HepG2 (cell line): ENCODE measurements around the gene NATD1. TPM values are rescaled to one million over a fixed set of nuclear protein-coding genes. Genes with fewer than 3 reads are reported as not detected.

ENCODE experiments used
- AFF4 ChIP-seq: sonication (generic); formaldehyde crosslinking; IDR thresholded peaks from 2 replicates; pipeline ENCODE4 v1.4.0; 2020; ENCODE audit warnings: missing genetic modification reagents
- ATF5 ChIP-seq: sonication (generic); formaldehyde crosslinking; IDR thresholded peaks from 2 replicates; pipeline ENCODE4 v1.4.0; 2020; ENCODE audit warnings: mild to moderate bottlenecking, low read depth, missing genetic modification reagents
- BATF2 ChIP-seq: sonication (generic); formaldehyde crosslinking; IDR thresholded peaks from 2 replicates; pipeline ENCODE4 v1.8.0; 2022; ENCODE audit warnings: mild to moderate bottlenecking, missing genetic modification reagents, moderate library complexity
- CEBPB ChIP-seq: IDR thresholded peaks from 2 replicates; pipeline ENCODE4 v1.6.1; 2011; ENCODE audit warnings: low read depth, low read length, improper control_type of control experiment, borderline replicate concordance
- EEA1 ChIP-seq: sonication (generic); formaldehyde crosslinking; IDR thresholded peaks from 2 replicates; pipeline ENCODE4 v1.5.1; 2020; ENCODE audit warnings: mild to moderate bottlenecking, missing genetic modification reagents, borderline replicate concordance
- GABPB1 ChIP-seq: IDR thresholded peaks from 2 replicates; pipeline ENCODE4 v1.6.1; 2016; ENCODE audit warnings: mild to moderate bottlenecking, missing genetic modification reagents, moderate library complexity, missing compliant biosample characterization
- HMG20A ChIP-seq: IDR thresholded peaks from 2 replicates; pipeline ENCODE4 v1.6.1; 2016; ENCODE audit warnings: borderline replicate concordance
- KAT2B ChIP-seq: fragments of 150-350 bp; IDR thresholded peaks from 2 replicates; pipeline ENCODE4 v1.6.1; 2014; ENCODE audit warnings: low read depth, low read length, borderline replicate concordance
- MYNN ChIP-seq: sonication (generic); formaldehyde crosslinking; IDR thresholded peaks from 2 replicates; pipeline ENCODE4 v1.4.0; 2020; ENCODE audit warnings: mild to moderate bottlenecking, low read depth, missing genetic modification reagents
- POLR2AphosphoS5 ChIP-seq: IDR thresholded peaks from 2 replicates; pipeline ENCODE4 v1.6.1; 2012; ENCODE audit warnings: low read depth, low read length
- TFE3 ChIP-seq: IDR thresholded peaks from 2 replicates; pipeline ENCODE4 v1.6.1; 2016
- THAP7 ChIP-seq: sonication (generic); formaldehyde crosslinking; IDR thresholded peaks from 2 replicates; pipeline ENCODE4 v1.8.1; 2023; ENCODE audit warnings: mild to moderate bottlenecking, missing genetic modification reagents
- YEATS2 ChIP-seq: sonication (generic); formaldehyde crosslinking; IDR thresholded peaks from 2 replicates; pipeline ENCODE4 v1.4.0; 2020; ENCODE audit warnings: missing genetic modification reagents, borderline replicate concordance
- ZBTB14 ChIP-seq: sonication (generic); formaldehyde crosslinking; IDR thresholded peaks from 2 replicates; pipeline ENCODE4 v1.4.0; 2020; ENCODE audit warnings: missing genetic modification reagents
- ZBTB4 ChIP-seq: sonication (generic); formaldehyde crosslinking; IDR thresholded peaks from 2 replicates; pipeline ENCODE4 v1.4.0; 2020; ENCODE audit warnings: missing genetic modification reagents, mild to moderate bottlenecking, borderline replicate concordance
- ZNF83 ChIP-seq: sonication (generic); formaldehyde crosslinking; IDR thresholded peaks from 2 replicates; pipeline ENCODE4 v1.4.0; 2020; ENCODE audit warnings: missing genetic modification reagents, mild to moderate bottlenecking, borderline replicate concordance
- polyA plus RNA-seq, 8 experiments: library from polyadenylated mRNA; depleted of rRNA in 3 of 8; stranded (reverse) in 7 of 8; unstranded in 1 of 8; fragments of >200 nt; fragmentation: Illumina TruSeq in 4 of 8; extraction: Trizol in 4 of 8; gene quantifications; 2 replicates each; pipeline versions ENCODE4 v1.2.1 to v1.2.3, GENCODE V29; 2011 to 2016; ENCODE audit warnings: low read depth in 4 of 8, missing spikeins in 1 of 8, mixed read lengths in 1 of 8; ENCODE audit not compliant: insufficient read depth in 1 of 8
- total RNA-seq, 5 experiments: library from RNA; depleted of rRNA; stranded (reverse); fragments of >200 nt; fragmentation: Illumina TruSeq; extraction: Trizol; gene quantifications; 2 replicates each; pipeline ENCODE4 v1.2.3, GENCODE V29; 2016; ENCODE audit warnings: low read depth in 1 of 5

Gene NATD1
- total and polyA plus RNA-seq, 2 of the 13 experiments (the other 11 are each of a cell fraction or from before 2014, with no cell fraction given), result 0.31 to 2.3 TPM

- TF ChIP-seq THAP7 (CRISPR knock-in tag), result no peak
- TF ChIP-seq ZNF83 (CRISPR knock-in tag), result no peak
- TF ChIP-seq ZBTB4 (CRISPR knock-in tag), result no peak
- TF ChIP-seq ZBTB14 (CRISPR knock-in tag), result no peak
- TF ChIP-seq BATF2 (CRISPR knock-in tag), result no peak
- peak; percentile 75 for TF ChIP-seq TFE3 (CRISPR knock-in tag)
- peak; percentile 98 for TF ChIP-seq CEBPB
- TF ChIP-seq HMG20A (CRISPR knock-in tag), result peak; percentile 67; the same call in 1 of the 2 replicates
- TF ChIP-seq ATF5 (CRISPR knock-in tag), result no peak
- peak; percentile 83 for TF ChIP-seq POLR2AphosphoS5
- TF ChIP-seq GABPB1 (CRISPR knock-in tag), result peak; percentile 63
- TF ChIP-seq MYNN, result peak; percentile 100
- TF ChIP-seq KAT2B, result no peak
- no peak for TF ChIP-seq AFF4
- peak; percentile 60; the same call in 1 of the 2 replicates for TF ChIP-seq YEATS2
- no peak for TF ChIP-seq EEA1 (CRISPR knock-in tag)
Measured at GRCh38 chr17:21286066-21286770, 33.0 kb upstream of the NATD1 start (continued).
